BJ (cell line): Measurements from ENCODE around the gene LSM12. TPM values are rescaled to one million over a fixed set of nuclear protein-coding genes. Genes with fewer than 3 reads are reported as not detected.

Experiments
- CTCF ChIA-PET: fragments of 350-600 bp; formaldehyde crosslinking; extraction: SDS; loops from one replicate; lab custom pipeline; 2021; ENCODE audit warnings: antibody characterized with exemption, inconsistent platforms; lab: Yijun Ruan, JAX
- POLR2A ChIA-PET: fragments of 300-600 bp; sonication (Branson Sonifier 250); formaldehyde crosslinking; extraction: SDS; loops from one replicate; lab custom pipeline; 2021; ENCODE audit warnings: antibody characterized with exemption; lab: Charles Lee
- DNase-seq: peaks from one replicate; pipeline ENCODE4 v3.0.0-alpha.2; 2011; ENCODE audit warnings: low read depth
- H3K27me3 ChIP-seq: 2 replicates; pipeline ENCODE4 v1.6.0; 2011; ENCODE audit warnings: low read length; ENCODE audit not compliant: control insufficient read depth, insufficient read depth
- H3K36me3 ChIP-seq: 2 replicates; pipeline ENCODE4 v1.5.1; 2011; ENCODE audit warnings: low read length; ENCODE audit not compliant: control insufficient read depth, insufficient read depth
- H3K4me3 ChIP-seq: 2 replicates; pipeline ENCODE4 v1.5.1; 2011; ENCODE audit warnings: low read depth, mild to moderate bottlenecking, control low read depth, low read length
- CTCF ChIP-seq: IDR thresholded peaks from 2 replicates; pipeline ENCODE4 v1.5.1; 2011; ENCODE audit warnings: low read depth, mild to moderate bottlenecking, control low read depth, inconsistent platforms, low read length, moderate library complexity; ENCODE audit not compliant: insufficient read depth
- polyA plus RNA-seq: library from polyadenylated mRNA; depleted of rRNA; stranded (reverse); fragments of >200 nt; gene quantifications from 2 replicates; pipeline ENCODE4 v1.2.3, GENCODE V29; 2011

The LSM12 gene
- polyA plus RNA-seq, 1 experiment, result 36.3 TPM

- no peak overlapping the region for H3K4me3 ChIP-seq
- H3K36me3 ChIP-seq, result peaks cover 46% of the 10 kb centered on the region
- no peak for TF ChIP-seq CTCF
- ChIA-PET POLR2A (no interaction called here), CTCF (interaction anchor here (0.6 to 1.7 kb wide), 5 partner anchors 9 to 747 kb away, joined by 3 to 9 read pairs (median 4); no protein-coding TSS in a partner anchor)
- H3K27me3 ChIP-seq, result no peaks in the 10 kb centered on the region
- no peak for DNase-seq
These were observed 9.3 kb upstream of the LSM12 start for GRCh38 chr17:44075598-44076293.

- no peak for TF ChIP-seq CTCF
- ChIA-PET POLR2A (interaction anchor here (0.5 kb wide), 1 partner anchor 282 kb away, joined by 6 read pairs; no protein-coding TSS in a partner anchor), CTCF (interaction anchor here (1.0 to 1.7 kb wide), 7 partner anchors 8 to 49 kb away, joined by 3 to 9 read pairs (median 5); partner anchors contain the start of gene HDAC5)
- Histone ChIP-seq H3K36me3 (peaks cover 39% of the 10 kb centered on the region), H3K4me3 (no peak overlapping the region), H3K27me3 (no peaks in the 10 kb centered on the region)
- DNase-seq, result no peak
These were observed 8.4 kb upstream of the LSM12 start for GRCh38 chr17:44074911-44075285.

- H3K4me3 ChIP-seq, result no peak overlapping the region
- ChIA-PET POLR2A (interaction anchor here (0.5 kb wide), 1 partner anchor 283 kb away, joined by 6 read pairs; no protein-coding TSS in a partner anchor), CTCF (interaction anchor here (1.0 to 1.7 kb wide), 7 partner anchors 9 to 49 kb away, joined by 3 to 9 read pairs (median 5); partner anchors contain the start of gene HDAC5)
- no peak for TF ChIP-seq CTCF
- peaks cover 36% of the 10 kb centered on the region for H3K36me3 ChIP-seq
- H3K27me3 ChIP-seq, result no peaks in the 10 kb centered on the region
- no peak for DNase-seq
These were observed 7.9 kb upstream of the LSM12 start for GRCh38 chr17:44074231-44074910.

GRCh38 chr17:44071772-44072171 lies 5.3 kb upstream of the LSM12 start:
- TF ChIP-seq CTCF, result no peak
- ChIA-PET CTCF (interaction anchor here (1.3 to 3.3 kb wide), 3 partner anchors 8 to 51 kb away, joined by 3 to 19 read pairs (median 3); no protein-coding TSS in a partner anchor), POLR2A (interaction anchor here (0.6 kb wide), 1 partner anchor 39 kb away, joined by 3 read pairs; no protein-coding TSS in a partner anchor)
- peak overlapping the region; percentile 54 for H3K4me3 ChIP-seq
- H3K27me3 ChIP-seq, result no peaks in the 10 kb centered on the region
- H3K36me3 ChIP-seq, result peaks cover 23% of the 10 kb centered on the region
- DNase-seq, result no peak

- H3K27me3 ChIP-seq, result no peaks in the 10 kb centered on the region
- DNase-seq, result peak; percentile 39
- peak overlapping the region; percentile 54 for H3K4me3 ChIP-seq
- ChIA-PET CTCF (interaction anchor here (1.0 to 3.3 kb wide), 4 partner anchors 7 to 51 kb away, joined by 3 to 19 read pairs (median 3); no protein-coding TSS in a partner anchor), POLR2A (interaction anchor here (0.5 to 0.6 kb wide), 2 partner anchors 40 to 64 kb away, joined by 3 to 7 read pairs; no protein-coding TSS in a partner anchor)
- peaks cover 19% of the 10 kb centered on the region for H3K36me3 ChIP-seq
- TF ChIP-seq CTCF, result no peak
These were observed 4.7 kb upstream of the LSM12 start for GRCh38 chr17:44071198-44071520.
